HG03442 (cell line): Measurements from ENCODE around the gene IL22RA2.
"Not testable (repeated sequence)": the region's sequence is repeated elsewhere in the genome, so short reads cannot be mapped to it uniquely, and the experiment has no call there.

Source experiments
- ATAC-seq: cut with Tn5 transposase; IDR thresholded peaks from one replicate; pipeline ENCODE4 v1.9.1; 2021; ENCODE audit warnings: mild to moderate bottlenecking, moderate library complexity; ENCODE audit not compliant: unreplicated experiment

Gene IL22RA2

GRCh38 chr6:137126875-137127485, 46.5 kb downstream of the IL22RA2 start:
- ATAC-seq, result no peak

- ATAC-seq, result no peak
Measured at GRCh38 chr6:137123078-137123477, 50.4 kb downstream of the IL22RA2 start.

GRCh38 chr6:137122612-137123011, 50.8 kb downstream of the IL22RA2 start:
- peak; percentile 48 for ATAC-seq

- ATAC-seq, result no peak
Measured at GRCh38 chr6:137121401-137121997, 51.9 kb downstream of the IL22RA2 start.

- no peak for ATAC-seq
Measured at GRCh38 chr6:137120748-137121147, 52.7 kb downstream of the IL22RA2 start.

- no peak for ATAC-seq
Measured at GRCh38 chr6:137119196-137120104, 54.0 kb downstream of the IL22RA2 start.

GRCh38 chr6:137117581-137117980, 55.9 kb downstream of the IL22RA2 start:
- ATAC-seq, result no peak

GRCh38 chr6:137116807-137117206, 56.6 kb downstream of the IL22RA2 start:
- ATAC-seq, result no peak

- ATAC-seq, result no peak
Measured at GRCh38 chr6:137115658-137116057, 57.8 kb downstream of the IL22RA2 start.

- no peak for ATAC-seq
Measured at GRCh38 chr6:137112067-137112355, 61.4 kb downstream of the IL22RA2 start.

- no peak for ATAC-seq
Measured at GRCh38 chr6:137111296-137112066, 62.0 kb downstream of the IL22RA2 start.

GRCh38 chr6:137107767-137108105, 65.7 kb downstream of the IL22RA2 start:
- no peak for ATAC-seq

- ATAC-seq, result not testable (repeated sequence)
Measured at GRCh38 chr6:137107047-137107766, 66.2 kb downstream of the IL22RA2 start.

- ATAC-seq, result no peak
Measured at GRCh38 chr6:137106183-137106582, 67.3 kb downstream of the IL22RA2 start.

GRCh38 chr6:137105375-137105774, 68.1 kb downstream of the IL22RA2 start:
- ATAC-seq, result no peak

GRCh38 chr6:137104926-137105325, 68.5 kb downstream of the IL22RA2 start:
- ATAC-seq, result no peak

- ATAC-seq, result peak; percentile 81
Measured at GRCh38 chr6:137102851-137103492, 70.5 kb downstream of the IL22RA2 start.

- ATAC-seq, result peak; percentile 25
Measured at GRCh38 chr6:137102050-137102848, 71.2 kb downstream of the IL22RA2 start.

GRCh38 chr6:137099689-137100403, 73.6 kb downstream of the IL22RA2 start:
- ATAC-seq, result no peak
